ENCODE measurements around the gene PPP2R5C. TPM values are rescaled to one million over a fixed set of nuclear protein-coding genes. Genes with fewer than 3 reads are reported as not detected.

The PPP2R5C gene
- total and polyA plus RNA-seq, 2 donors from 2014 or later: 65.6 to 129 TPM

GRCh38 chr14:101959277-101959676 lies 197.8 kb downstream of the PPP2R5C start:
- TF ChIP-seq CTCF (IDR thresholded peaks at IDR 0.05; ENCODE audit: borderline replicate concordance, extremely low read depth, insufficient read depth): no peak
- Histone ChIP-seq H3K9me3 (ENCODE audit: control insufficient read depth in 2 of 3, insufficient read depth in 1 of 3, low read length in 3 of 3) (no peaks in the 10 kb centered on the region), H3K9ac (ENCODE audit: low read length in 3 of 3) (no peak overlapping the region), H3K4me1 (ENCODE audit: control insufficient read depth in 2 of 3, insufficient read depth in 2 of 3, low read depth in 1 of 3, low read length in 3 of 3) (peaks cover 0 to 5% (median 0%) of the 10 kb centered on the region in 3 donors), H3K27me3 (ENCODE audit: control insufficient read depth, insufficient read depth, low read length) (no peaks in the 10 kb centered on the region), H3K36me3 (ENCODE audit: control insufficient read depth in 2 of 3, insufficient read depth in 3 of 3, low read length in 3 of 3) (no peaks in the 10 kb centered on the region), H3K27ac (ENCODE audit: low read depth in 2 of 2, low read length in 2 of 2) (no peak overlapping the region), H3K4me3 (ENCODE audit: low read length in 3 of 3) (no peak overlapping the region)
- intact Hi-C loops (cut with DNase I): no loop called here
- FAIRE-seq (no peak), DNase-seq (no peak)

GRCh38 chr14:101960225-101960624 lies 198.7 kb downstream of the PPP2R5C start:
- peaks cover 0 to 5% (median 0%) of the 10 kb centered on the region in 3 donors for H3K4me1 ChIP-seq (ENCODE audit: control insufficient read depth in 2 of 3, insufficient read depth in 2 of 3, low read depth in 1 of 3, low read length in 3 of 3)
- H3K27ac ChIP-seq (ENCODE audit: low read depth in 2 of 2, low read length in 2 of 2): no peak overlapping the region
- no peaks in the 10 kb centered on the region for H3K27me3 ChIP-seq (ENCODE audit: control insufficient read depth, insufficient read depth, low read length)
- H3K4me3 ChIP-seq (ENCODE audit: low read length in 3 of 3): no peak overlapping the region
- no peaks in the 10 kb centered on the region for H3K9me3 ChIP-seq (ENCODE audit: control insufficient read depth in 2 of 3, insufficient read depth in 1 of 3, low read length in 3 of 3)
- no peak overlapping the region for H3K9ac ChIP-seq (ENCODE audit: low read length in 3 of 3)
- H3K36me3 ChIP-seq (ENCODE audit: control insufficient read depth in 2 of 3, insufficient read depth in 3 of 3, low read length in 3 of 3): no peaks in the 10 kb centered on the region
- intact Hi-C loops (cut with DNase I): no loop called here
- DNase-seq (peak in 1 of 5 donors; percentile 66), FAIRE-seq (no peak)
- peak; percentile 5 for TF ChIP-seq CTCF (IDR thresholded peaks at IDR 0.05; ENCODE audit: borderline replicate concordance, extremely low read depth, insufficient read depth)

GRCh38 chr14:101961011-101961721 lies 199.7 kb downstream of the PPP2R5C start:
- FAIRE-seq: no peak
- H3K4me1 ChIP-seq (ENCODE audit: control insufficient read depth in 2 of 3, insufficient read depth in 2 of 3, low read depth in 1 of 3, low read length in 3 of 3): peaks cover 0 to 8% (median 4%) of the 10 kb centered on the region in 3 donors
- no peak overlapping the region for H3K4me3 ChIP-seq (ENCODE audit: low read length in 3 of 3)
- no peak overlapping the region for H3K27ac ChIP-seq (ENCODE audit: low read depth in 2 of 2, low read length in 2 of 2)
- TF ChIP-seq CTCF (IDR thresholded peaks at IDR 0.05; ENCODE audit: borderline replicate concordance, extremely low read depth, insufficient read depth): peak; percentile 90
- intact Hi-C loops (cut with DNase I): no loop called here
- H3K9ac ChIP-seq (ENCODE audit: low read length in 3 of 3): no peak overlapping the region
- no peaks in the 10 kb centered on the region for H3K9me3 ChIP-seq (ENCODE audit: control insufficient read depth in 2 of 3, insufficient read depth in 1 of 3, low read length in 3 of 3)
- H3K27me3 ChIP-seq (ENCODE audit: control insufficient read depth, insufficient read depth, low read length): no peaks in the 10 kb centered on the region
- peak; percentile 79 to 89 (median 83) for DNase-seq
- no peaks in the 10 kb centered on the region for H3K36me3 ChIP-seq (ENCODE audit: control insufficient read depth in 2 of 3, insufficient read depth in 3 of 3, low read length in 3 of 3)

Measured in kidney (tissue), 14 donors.